Left ventricle myocardium inferior (tissue), 1 donor: ENCODE data around the gene NXN. TPM values are rescaled to one million over a fixed set of nuclear protein-coding genes. Genes with fewer than 3 reads are reported as not detected.
"Not testable (repeated sequence)": the region's sequence is repeated elsewhere in the genome, so short reads cannot be mapped to it uniquely, and the experiment has no call there.

Experiments used
- DNase-seq: peaks from one replicate; pipeline ENCODE4 v3.0.0-alpha.2; 2020
- H3K27ac ChIP-seq: fragments of 200-600 bp; replicated peaks from 2 replicates; pipeline ENCODE4 v1.8.0; 2021
- H3K27me3 ChIP-seq: fragments of 200-600 bp; 2 replicates; pipeline ENCODE4 v1.8.0; 2021; ENCODE audit warnings: low read depth
- H3K36me3 ChIP-seq: fragments of 200-600 bp; 2 replicates; pipeline ENCODE4 v1.8.0; 2021
- H3K4me1 ChIP-seq: fragments of 200-600 bp; 2 replicates; pipeline ENCODE4 v1.8.0; 2021
- H3K4me3 ChIP-seq: fragments of 200-600 bp; 2 replicates; pipeline ENCODE4 v1.8.0; 2021; ENCODE audit warnings: mild to moderate bottlenecking, moderate library complexity
- H3K9me3 ChIP-seq: fragments of 200-600 bp; replicated peaks from 2 replicates; pipeline ENCODE4 v1.8.0; 2021
- intact Hi-C: fragments of 100-400 bp; cut with micrococcal nuclease; formaldehyde crosslinking; loops from one replicate; pipeline ENCODE4 v1.11.0; 2022
- total RNA-seq: library from RNA; stranded (reverse); fragmentation: NEBNext Ultra II Directional; extraction: Animal tissue kit (Norgen Biotek cat#: 25700); gene quantifications from one replicate; pipeline ENCODE4 v1.2.1, GENCODE V29; 2021
- TF ChIP-seq, protein P1 (sequence below): fragments of 200-600 bp; IDR thresholded peaks from 2 replicates; pipeline ENCODE4 v1.8.0; 2021; ENCODE audit warnings: antibody characterized with exemption, mild to moderate bottlenecking, borderline replicate concordance
- donor health status: DM: no; HTN: yes; CAD: no; lungs with severe emphysema.

NXN gene
- total RNA-seq, 1 donor from 2014 or later: 13.8 TPM

DNA sequence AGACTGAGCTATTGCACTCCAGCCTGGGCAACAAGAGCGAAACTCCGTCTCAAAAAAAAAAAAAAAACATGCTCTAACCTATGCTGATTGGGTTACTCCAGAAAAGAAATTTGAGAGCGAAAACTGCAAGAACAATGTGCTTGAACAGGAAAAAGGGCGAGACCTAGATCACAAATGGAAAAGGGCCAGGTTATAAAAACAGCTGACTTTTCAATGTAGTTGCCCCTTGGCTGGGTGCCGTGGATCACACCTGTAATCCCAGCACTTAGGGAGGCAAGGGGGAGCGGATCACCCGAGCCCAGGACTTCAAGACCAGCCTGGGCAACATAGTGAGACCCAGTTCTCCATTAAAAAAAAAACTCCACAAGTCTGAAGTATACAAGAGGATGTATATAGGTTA is 148.6 kb downstream of the NXN start:
- no peak for DNase-seq
- H3K36me3 ChIP-seq: no peaks in the 10 kb centered on the region
- no peaks in the 10 kb centered on the region for H3K27me3 ChIP-seq
- TF ChIP-seq, protein P1, sequence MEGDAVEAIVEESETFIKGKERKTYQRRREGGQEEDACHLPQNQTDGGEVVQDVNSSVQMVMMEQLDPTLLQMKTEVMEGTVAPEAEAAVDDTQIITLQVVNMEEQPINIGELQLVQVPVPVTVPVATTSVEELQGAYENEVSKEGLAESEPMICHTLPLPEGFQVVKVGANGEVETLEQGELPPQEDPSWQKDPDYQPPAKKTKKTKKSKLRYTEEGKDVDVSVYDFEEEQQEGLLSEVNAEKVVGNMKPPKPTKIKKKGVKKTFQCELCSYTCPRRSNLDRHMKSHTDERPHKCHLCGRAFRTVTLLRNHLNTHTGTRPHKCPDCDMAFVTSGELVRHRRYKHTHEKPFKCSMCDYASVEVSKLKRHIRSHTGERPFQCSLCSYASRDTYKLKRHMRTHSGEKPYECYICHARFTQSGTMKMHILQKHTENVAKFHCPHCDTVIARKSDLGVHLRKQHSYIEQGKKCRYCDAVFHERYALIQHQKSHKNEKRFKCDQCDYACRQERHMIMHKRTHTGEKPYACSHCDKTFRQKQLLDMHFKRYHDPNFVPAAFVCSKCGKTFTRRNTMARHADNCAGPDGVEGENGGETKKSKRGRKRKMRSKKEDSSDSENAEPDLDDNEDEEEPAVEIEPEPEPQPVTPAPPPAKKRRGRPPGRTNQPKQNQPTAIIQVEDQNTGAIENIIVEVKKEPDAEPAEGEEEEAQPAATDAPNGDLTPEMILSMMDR: no peak
- no peak overlapping the region for H3K27ac ChIP-seq
- H3K4me1 ChIP-seq: no peaks in the 10 kb centered on the region
- H3K9me3 ChIP-seq: peaks cover 6% of the 10 kb centered on the region
- intact Hi-C loops: no loop called here
- H3K4me3 ChIP-seq: no peak overlapping the region

DNA sequence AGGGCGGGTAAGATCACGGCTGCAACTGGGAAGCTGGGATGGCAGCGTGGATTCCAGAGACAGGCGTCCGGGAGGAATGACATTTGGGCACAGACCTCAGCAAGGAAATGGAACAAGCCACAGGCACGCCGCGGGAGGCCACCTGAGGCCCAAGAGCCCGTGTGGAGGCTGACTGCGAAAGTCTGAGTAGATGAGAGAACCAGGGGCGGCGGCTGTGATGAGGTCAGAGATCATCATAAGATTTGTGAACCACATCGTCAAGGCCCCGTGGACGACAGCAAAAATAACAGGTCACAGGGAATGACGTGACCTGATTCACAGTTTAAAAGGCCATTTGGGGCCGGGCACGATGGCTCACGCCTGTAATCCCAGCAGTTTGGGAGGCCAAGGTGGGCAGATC is 149.2 kb downstream of the NXN start:
- H3K4me3 ChIP-seq: no peak overlapping the region
- H3K9me3 ChIP-seq: peaks cover 6% of the 10 kb centered on the region
- TF ChIP-seq, protein P1: no peak
- no peak overlapping the region for H3K27ac ChIP-seq
- no peaks in the 10 kb centered on the region for H3K4me1 ChIP-seq
- no peaks in the 10 kb centered on the region for H3K36me3 ChIP-seq
- intact Hi-C loops: no loop called here
- no peaks in the 10 kb centered on the region for H3K27me3 ChIP-seq
- no peak for DNase-seq

DNA sequence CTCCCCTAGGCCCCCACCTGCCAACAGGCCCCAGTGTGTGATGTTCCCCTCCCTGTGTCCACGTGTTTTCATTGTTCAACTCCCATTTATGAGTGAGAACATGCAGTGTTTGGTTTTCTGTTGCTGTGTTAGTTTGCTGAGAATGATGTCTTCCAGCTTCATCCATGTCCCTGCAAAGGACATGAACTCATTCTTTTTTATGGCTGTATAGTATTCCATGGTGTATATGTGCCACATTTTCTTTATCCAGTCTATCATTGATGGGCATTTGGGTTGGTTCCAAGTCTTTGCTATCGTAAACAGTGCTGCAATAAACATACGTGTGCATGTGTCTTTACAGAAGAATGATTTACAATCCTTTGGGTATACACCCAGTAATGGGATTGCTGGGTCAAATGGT is 150.0 kb downstream of the NXN start:
- H3K27ac ChIP-seq, intact Hi-C loops, H3K36me3 ChIP-seq: not testable (repeated sequence)

DNA sequence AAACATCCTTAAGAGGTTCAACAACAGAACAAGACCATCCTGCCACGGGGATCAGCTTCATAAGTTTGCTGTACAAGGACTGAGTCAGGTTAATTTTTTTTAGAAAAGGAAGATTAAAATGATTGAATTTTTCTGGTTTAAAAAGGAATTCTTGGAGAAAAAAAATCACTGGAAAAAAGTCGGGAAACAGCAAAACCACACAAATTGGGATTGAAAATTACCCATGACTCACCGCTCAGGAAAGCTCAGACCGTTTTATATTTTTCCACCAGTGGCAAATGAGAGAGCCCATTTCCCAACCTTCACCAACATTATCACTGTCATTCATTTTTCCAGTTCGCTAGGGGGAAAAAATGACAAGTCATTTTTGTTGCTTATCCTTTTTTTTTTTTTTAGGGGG is 150.8 kb downstream of the NXN start:
- Histone ChIP-seq H3K36me3 (peaks cover 8% of the 10 kb centered on the region), H3K9me3 (peaks cover 6% of the 10 kb centered on the region), H3K4me3 (no peak overlapping the region), H3K27ac (no peak overlapping the region), H3K4me1 (no peaks in the 10 kb centered on the region), H3K27me3 (no peaks in the 10 kb centered on the region)
- DNase-seq: no peak
- TF ChIP-seq, protein P1: no peak
- intact Hi-C loops: no loop called here

More for the DNA sequence above, 150.0 kb downstream of the NXN start:
- not testable (repeated sequence) for H3K27me3 ChIP-seq, H3K4me1 ChIP-seq, H3K4me3 ChIP-seq, H3K9me3 ChIP-seq, DNase-seq

DNA sequence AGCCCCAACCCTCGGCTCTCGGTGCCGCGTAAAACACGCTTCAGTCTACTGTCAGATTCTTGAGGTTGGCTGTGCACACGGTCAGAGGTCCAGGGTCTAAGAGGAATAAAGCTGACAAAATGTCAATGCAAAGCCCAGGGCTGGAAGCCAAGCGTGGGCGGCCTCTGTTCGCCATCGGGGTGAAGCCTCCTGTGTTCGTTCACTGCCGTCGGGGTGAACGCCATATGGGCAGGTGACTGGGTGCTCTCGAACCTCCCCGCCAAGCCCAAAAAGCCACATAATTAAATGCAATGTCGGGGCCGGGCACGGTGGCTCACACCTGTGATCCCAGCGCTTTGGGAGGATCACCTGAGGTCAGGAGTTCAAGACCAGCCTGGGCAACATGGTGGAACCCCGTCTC is 152.8 kb downstream of the NXN start:
- Histone ChIP-seq H3K27me3 (no peaks in the 10 kb centered on the region), H3K9me3 (peaks cover 4% of the 10 kb centered on the region), H3K36me3 (peaks cover 22% of the 10 kb centered on the region), H3K27ac (no peak overlapping the region), H3K4me3 (no peak overlapping the region), H3K4me1 (no peaks in the 10 kb centered on the region)
- no peak for DNase-seq
- intact Hi-C loops: no loop called here
- TF ChIP-seq, protein P1: no peak

DNA sequence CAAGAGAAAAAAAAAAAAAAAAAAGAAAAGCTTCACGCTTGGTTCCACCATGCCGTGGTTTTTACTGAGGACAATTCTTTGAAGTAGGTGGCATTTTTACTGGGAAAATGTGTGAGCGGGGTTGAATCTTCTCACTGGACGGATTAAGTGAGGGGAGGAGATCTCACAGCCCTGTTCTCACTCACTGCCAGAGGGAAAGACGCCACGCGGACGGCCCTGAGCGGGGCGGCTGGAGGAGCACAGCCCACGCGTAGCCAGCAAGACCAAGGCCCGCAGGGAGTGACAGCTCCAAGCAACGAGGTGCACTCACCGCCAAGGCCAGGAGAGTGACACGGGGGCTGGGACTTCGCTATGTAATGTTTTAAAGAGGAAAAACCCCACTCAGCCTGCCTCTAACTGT is 154.4 kb downstream of the NXN start:
- Histone ChIP-seq H3K36me3 (peaks cover 23% of the 10 kb centered on the region), H3K27me3 (no peaks in the 10 kb centered on the region), H3K27ac (no peak overlapping the region), H3K9me3 (no peaks in the 10 kb centered on the region), H3K4me1 (no peaks in the 10 kb centered on the region), H3K4me3 (no peak overlapping the region)
- intact Hi-C loops: no loop called here
- TF ChIP-seq, protein P1: no peak
- DNase-seq: no peak
